NCI-H526 (cell line): Measurements from ENCODE around the gene NBPF3.
A peak's percentile ranks its signal among the peaks of the same experiment; 100 is the strongest.
"Not testable (repeated sequence)": the region's sequence is repeated elsewhere in the genome, so short reads cannot be mapped to it uniquely, and the experiment has no call there.

Source experiments
- DNase-seq, 2 experiments: peaks; one replicate each; lab custom pipeline; 2025; lab: John Stamatoyannopoulos, UW

The NBPF3 gene

GRCh38 chr1:21518774-21519455 lies 79.0 kb downstream of the NBPF3 start:
- DNase-seq: no peak

GRCh38 chr1:21519486-21520070 lies 79.6 kb downstream of the NBPF3 start:
- not testable (repeated sequence) for DNase-seq

DNA sequence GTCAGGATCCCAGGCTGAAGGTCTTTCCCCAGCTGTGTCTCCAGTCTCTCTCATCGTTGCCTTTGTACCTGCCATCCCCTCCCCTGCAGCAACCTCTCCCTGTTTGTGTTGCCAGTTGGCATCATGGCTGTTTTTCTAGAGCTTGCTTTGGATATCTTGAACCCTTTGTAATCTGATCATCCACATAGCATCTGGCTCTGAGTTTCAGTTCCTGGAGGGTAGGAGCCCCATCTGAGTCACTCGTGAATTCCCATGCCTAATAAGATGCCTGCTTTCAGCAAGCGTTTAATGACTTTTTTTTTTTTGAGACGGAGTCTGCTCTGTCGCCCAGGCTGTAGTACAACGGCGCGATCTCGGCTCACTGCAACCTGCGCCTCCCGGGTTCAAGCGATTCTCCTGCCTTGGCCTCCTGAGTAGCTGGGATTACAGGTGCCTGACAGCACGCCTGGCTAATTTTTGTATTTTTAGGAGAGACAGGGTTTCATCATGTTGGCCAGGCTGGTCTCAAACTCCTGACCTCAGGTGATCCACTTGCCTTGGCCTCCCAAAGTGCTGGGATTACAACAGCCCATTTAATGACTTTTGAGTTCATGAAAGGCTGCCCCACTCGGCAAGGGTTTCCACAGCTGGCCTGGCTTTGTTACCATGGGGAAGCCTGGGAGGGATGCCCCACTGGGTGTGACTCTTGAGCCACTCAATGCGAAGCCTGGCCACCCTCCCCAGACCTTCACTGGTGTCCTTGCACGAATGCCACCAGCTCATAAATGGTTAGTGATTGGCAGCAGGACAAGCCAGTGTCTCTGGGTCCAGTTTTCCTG lies 81.2 kb downstream of the NBPF3 start:
- no peak for DNase-seq

- no peak for DNase-seq
These were observed 81.8 kb downstream of the NBPF3 start for GRCh38 chr1:21521717-21522060.

DNA sequence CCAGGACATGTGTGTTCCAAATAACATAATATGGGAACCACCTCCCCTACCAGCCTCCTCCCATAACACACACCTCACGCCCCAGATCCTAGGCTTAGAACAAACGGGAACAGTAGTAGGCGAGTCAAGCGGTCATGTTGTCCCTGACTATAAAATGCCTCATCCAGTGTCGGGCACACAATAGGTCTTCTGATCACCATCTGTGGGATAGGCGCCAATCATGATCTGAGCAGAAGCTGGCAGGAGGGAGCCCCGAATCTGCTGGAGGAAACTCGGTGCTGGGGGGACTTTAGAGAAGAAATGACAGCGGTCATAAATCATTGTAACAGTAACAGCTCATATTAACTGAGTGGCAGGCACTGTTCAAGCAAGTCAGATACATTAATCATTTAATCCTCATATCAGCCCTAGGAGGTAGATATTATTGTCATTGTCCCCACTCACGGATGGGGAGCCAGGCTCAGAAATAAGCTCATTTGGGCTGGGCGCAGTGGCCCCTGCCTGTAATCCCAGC lies 82.6 kb downstream of the NBPF3 start:
- DNase-seq: no peak

- no peak for DNase-seq
These were observed 83.4 kb downstream of the NBPF3 start for GRCh38 chr1:21523297-21523813.

DNA sequence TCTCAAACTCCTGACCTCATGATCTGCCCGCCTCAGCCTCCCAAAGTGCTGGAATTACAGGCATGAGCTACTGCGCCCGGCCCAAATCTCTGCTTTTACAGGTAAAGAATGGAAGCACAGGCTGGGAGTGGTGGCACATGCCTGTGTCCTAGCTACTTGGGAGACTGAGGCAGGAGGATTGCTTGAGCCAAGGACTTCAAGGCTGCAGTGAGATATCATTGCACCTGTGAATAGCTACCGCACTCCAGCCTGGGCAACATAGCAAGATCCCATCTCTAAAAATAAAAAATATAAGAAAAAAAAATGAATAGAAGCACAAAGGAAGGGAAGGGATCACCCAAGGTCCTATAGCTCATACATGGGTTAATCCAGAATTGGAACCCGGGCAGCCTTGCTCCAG lies 84.3 kb downstream of the NBPF3 start:
- no peak for DNase-seq

DNA sequence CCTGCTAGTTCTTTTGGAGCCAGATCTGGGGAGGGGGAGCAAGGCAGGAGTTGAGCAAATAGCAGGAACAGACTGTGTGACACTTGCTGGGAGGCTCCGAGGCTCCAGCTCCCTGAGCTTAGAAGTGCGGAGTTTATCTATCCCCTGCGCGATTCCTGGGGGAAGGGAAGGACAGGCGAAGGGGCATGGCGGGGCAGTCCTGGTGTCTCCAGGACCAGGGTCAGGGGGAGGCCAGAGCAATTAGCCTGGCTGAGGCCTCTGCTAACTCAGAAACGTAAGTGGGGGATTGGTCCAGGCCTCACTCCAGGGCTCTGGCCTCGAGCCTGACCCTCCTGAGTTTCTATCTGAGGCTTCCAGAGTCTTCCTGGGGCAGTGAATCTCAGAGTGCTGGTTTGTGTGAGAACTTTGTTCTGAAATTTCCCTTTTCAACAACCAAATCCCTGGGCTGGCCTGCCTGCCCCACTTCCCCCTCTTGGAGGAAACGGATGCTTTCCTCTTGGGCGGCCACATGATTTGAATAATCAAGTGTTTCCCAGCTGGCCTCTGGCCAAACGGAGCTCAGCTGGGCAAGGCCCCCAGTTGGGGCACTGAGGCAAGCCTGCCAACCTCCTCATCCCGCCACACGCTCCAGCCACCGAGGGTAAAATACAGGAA lies 84.9 kb downstream of the NBPF3 start:
- peak; percentile 10 to 42 for DNase-seq

- DNase-seq: no peak
These were observed 85.4 kb downstream of the NBPF3 start for GRCh38 chr1:21525340-21525717.

DNA sequence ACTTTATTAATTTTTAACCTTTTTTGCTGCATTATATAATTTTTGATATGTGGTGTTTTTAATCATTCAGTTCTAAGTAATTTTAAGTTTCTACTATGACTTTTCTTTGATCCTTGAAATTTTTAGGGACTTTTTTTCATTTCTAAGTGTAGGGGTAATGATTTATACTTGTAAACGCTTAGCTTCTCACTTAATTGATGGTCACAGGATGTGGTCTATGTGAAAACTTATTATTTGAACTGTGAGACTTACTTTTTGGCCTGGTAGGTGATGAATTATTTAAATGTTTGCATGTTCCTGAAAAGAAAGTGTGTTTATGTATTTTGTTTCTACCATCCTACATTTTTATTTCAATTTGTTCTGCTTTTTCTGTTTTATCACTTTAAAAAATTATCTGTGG lies 86.5 kb downstream of the NBPF3 start:
- no peak for DNase-seq

GRCh38 chr1:21530368-21531016 lies 90.6 kb downstream of the NBPF3 start:
- DNase-seq: no peak

DNA sequence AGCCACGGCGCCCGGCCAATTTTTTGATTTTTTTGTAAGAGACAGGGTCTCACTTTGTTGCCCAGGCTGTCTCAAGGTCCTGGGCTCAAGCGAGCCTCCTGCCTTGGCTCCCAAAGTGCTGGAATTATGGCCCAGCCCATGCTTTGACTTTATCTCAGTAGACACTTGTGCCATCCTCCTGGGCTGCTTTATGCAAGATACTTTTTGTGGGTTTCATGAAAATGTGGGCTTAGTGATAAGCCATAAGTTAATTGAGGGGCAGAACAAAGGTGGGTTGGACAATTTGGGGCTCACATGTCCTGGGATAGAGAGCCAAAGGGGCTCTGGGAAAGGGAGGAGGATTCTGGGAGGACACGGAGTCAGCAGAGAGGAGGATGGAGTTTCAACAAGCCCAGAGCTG lies 91.3 kb downstream of the NBPF3 start:
- DNase-seq: no peak

DNA sequence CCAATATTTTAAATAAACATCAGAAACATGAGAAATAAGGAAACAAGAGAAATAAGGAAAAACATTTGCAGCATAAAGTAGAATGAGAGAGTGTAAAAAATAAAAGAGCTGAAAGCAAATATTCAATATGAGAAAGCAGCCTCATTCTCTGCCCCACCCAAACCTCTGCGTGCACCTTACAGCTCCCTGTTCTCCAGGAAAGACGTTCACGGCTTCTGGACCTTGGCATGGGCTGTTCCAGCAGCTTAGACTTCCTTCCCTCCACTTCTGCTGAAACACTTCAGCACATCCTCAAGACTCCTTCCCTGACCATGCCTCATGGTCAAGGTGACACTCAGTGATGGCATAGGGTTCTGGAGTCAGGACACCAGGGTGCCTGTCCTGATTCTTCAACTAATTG lies 92.6 kb downstream of the NBPF3 start:
- no peak for DNase-seq

DNA sequence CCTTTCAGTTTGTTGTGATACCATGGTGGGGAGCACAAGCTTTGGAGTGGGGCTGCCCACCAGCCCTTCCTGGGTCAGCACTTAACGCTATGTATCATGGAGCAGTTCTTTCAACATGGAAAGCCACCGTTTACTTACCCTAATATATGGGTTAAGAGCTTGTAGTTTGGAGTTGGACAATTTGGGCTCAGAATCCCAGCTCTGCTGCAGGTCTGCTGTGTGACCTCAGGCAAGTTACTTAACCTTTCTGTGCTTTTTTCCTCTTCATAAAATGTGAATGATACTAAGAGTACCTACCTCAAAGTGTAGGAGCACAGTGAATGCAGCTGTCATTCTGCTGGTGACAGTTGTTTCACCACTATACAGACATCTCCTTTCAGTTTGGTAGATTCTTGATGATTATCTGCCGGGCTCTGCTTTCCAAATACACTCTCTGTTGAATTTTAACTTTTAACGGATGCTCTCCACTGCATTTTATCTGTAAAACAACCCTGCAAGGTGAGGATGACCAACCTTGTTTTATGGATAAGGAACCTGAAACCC lies 93.1 kb downstream of the NBPF3 start:
- DNase-seq: no peak

DNA sequence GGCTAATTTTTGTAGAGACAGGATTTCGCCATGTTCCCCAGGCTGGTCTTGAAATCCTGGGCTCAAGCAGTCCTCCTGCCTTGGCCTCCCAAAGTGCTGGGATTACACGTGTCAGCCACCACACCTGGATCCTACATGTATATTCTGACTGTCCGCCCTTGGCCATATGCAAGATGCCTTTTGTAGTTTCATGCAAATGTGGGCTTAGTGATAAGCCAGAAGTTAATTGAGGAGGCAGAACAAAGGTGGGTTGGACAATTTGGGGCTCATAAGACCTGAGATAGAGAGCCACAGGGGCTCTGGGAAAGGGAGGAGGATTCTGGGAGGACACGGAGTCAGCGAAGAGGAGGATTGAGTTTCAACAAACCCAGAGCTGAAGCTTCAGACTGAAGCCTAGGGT lies 94.2 kb downstream of the NBPF3 start:
- DNase-seq: no peak
